Measurements from ENCODE around the gene ARID5B. TPM values are rescaled to one million over a fixed set of nuclear protein-coding genes. Genes with fewer than 3 reads are reported as not detected.
A peak's percentile ranks its signal among the peaks of the same experiment; 100 is the strongest.

ARID5B gene
- total and polyA plus RNA-seq, 2 experiments from 2014 or later: 1.3 to 1.6 TPM

DNA sequence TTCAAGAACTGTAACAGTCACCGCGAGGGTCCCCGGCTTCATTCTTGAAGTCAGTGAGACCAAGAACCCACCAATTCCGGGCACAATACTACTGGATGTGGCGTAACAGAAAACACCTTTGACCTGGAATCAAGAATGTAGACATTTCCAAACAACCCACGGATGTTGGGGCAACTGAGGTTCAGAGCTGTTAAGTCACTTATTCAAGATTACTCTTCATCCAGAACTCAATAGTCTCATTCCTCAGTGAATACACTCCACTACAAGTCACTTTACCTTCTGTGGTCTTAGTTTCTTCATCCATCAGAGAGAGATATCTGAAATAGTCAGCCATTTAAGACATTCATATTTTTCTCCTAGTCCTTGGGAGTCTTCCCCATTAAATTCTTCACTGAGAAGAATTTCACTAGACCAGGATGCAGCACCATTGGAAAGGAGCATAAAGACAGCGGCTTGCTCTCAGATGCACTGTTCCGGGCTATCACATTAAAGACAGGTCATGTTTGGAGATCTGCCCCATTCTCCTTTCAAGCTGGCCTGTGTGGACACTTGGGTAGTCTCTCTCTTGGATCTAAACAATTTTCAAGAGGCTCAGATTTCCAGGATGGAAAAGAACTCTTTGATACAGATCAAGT is 32.3 kb upstream of the ARID5B start (continued):
- TF ChIP-seq, protein P1, sequence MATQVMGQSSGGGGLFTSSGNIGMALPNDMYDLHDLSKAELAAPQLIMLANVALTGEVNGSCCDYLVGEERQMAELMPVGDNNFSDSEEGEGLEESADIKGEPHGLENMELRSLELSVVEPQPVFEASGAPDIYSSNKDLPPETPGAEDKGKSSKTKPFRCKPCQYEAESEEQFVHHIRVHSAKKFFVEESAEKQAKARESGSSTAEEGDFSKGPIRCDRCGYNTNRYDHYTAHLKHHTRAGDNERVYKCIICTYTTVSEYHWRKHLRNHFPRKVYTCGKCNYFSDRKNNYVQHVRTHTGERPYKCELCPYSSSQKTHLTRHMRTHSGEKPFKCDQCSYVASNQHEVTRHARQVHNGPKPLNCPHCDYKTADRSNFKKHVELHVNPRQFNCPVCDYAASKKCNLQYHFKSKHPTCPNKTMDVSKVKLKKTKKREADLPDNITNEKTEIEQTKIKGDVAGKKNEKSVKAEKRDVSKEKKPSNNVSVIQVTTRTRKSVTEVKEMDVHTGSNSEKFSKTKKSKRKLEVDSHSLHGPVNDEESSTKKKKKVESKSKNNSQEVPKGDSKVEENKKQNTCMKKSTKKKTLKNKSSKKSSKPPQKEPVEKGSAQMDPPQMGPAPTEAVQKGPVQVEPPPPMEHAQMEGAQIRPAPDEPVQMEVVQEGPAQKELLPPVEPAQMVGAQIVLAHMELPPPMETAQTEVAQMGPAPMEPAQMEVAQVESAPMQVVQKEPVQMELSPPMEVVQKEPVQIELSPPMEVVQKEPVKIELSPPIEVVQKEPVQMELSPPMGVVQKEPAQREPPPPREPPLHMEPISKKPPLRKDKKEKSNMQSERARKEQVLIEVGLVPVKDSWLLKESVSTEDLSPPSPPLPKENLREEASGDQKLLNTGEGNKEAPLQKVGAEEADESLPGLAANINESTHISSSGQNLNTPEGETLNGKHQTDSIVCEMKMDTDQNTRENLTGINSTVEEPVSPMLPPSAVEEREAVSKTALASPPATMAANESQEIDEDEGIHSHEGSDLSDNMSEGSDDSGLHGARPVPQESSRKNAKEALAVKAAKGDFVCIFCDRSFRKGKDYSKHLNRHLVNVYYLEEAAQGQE (IDR thresholded peaks at IDR 0.05; ENCODE audit: unreplicated experiment): no peak
- TF ChIP-seq EZH2 (IDR thresholded peaks at IDR 0.05; ENCODE audit: low read depth, unreplicated experiment) (no peak), STAT1 (IDR thresholded peaks at IDR 0.05; ENCODE audit: unreplicated experiment) (no peak), CREB1 (CRISPR knock-in tag; IDR thresholded peaks at IDR 0.05; ENCODE audit: low read depth) (no peak), NANOG (IDR thresholded peaks at IDR 0.05; ENCODE audit: borderline replicate concordance) (no peak)
- TF ChIP-seq, protein P2, sequence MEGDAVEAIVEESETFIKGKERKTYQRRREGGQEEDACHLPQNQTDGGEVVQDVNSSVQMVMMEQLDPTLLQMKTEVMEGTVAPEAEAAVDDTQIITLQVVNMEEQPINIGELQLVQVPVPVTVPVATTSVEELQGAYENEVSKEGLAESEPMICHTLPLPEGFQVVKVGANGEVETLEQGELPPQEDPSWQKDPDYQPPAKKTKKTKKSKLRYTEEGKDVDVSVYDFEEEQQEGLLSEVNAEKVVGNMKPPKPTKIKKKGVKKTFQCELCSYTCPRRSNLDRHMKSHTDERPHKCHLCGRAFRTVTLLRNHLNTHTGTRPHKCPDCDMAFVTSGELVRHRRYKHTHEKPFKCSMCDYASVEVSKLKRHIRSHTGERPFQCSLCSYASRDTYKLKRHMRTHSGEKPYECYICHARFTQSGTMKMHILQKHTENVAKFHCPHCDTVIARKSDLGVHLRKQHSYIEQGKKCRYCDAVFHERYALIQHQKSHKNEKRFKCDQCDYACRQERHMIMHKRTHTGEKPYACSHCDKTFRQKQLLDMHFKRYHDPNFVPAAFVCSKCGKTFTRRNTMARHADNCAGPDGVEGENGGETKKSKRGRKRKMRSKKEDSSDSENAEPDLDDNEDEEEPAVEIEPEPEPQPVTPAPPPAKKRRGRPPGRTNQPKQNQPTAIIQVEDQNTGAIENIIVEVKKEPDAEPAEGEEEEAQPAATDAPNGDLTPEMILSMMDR (conservative IDR thresholded peaks at IDR 0.05; ENCODE audit: low read depth in 2 of 2): no peak
- TF ChIP-seq, protein P3, sequence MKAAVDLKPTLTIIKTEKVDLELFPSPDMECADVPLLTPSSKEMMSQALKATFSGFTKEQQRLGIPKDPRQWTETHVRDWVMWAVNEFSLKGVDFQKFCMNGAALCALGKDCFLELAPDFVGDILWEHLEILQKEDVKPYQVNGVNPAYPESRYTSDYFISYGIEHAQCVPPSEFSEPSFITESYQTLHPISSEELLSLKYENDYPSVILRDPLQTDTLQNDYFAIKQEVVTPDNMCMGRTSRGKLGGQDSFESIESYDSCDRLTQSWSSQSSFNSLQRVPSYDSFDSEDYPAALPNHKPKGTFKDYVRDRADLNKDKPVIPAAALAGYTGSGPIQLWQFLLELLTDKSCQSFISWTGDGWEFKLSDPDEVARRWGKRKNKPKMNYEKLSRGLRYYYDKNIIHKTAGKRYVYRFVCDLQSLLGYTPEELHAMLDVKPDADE (IDR thresholded peaks at IDR 0.05): no peak

DNA sequence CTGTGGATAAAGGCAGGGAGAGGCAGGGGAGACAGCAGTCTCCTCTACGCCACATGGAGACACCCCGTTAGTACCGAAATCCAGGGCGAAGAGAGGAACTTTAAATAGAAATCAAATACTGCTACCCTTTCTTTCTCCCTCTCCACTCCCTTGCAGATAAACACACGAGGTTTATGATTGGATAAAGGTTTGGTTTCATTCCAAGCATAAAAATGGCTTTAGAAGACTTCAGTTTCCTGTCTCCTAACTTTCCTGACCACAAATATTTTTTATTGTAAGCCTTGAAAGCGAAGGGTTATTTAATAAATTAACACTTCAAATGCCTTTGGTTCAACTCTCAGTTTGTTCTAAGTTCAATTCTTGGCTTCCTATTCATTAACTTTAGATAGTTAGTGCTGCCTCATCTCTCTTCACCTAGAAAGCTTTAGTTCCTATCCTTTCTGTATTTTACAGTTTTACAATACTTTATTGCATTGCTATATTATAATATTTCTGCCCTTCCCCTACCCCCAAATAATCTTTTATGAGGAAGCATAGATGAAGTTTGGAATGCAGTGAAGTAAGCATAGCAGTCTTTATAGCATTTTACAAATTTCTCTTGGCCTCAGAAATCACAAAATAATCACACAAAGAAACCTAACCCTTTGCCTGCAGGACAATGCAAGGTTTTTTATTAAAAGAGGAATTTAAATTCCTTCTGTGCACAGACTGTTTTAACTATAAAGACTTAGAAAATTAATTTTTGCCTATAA is 31.5 kb upstream of the ARID5B start:
- Histone ChIP-seq H3F3A (replicated peaks; ENCODE audit: low read depth) (no peaks in the 10 kb centered on the region), H3K4me3 (no peak overlapping the region), H3K36me3 (ENCODE audit: insufficient read depth) (no peaks in the 10 kb centered on the region), H2AFZ (peak overlapping the region; percentile 77; the same call in 1 of the 2 replicates), H3K27me3 (ENCODE audit: insufficient read depth) (no peaks in the 10 kb centered on the region), H3K9me2 (ENCODE audit: insufficient read depth) (no peaks in the 10 kb centered on the region), H3K4me1 (ENCODE audit: insufficient read depth) (0 out of 2 replicates have a peak, but pooled peaks cover 3% of the 10 kb centered on the region), H3K27ac (ENCODE audit: low read depth) (no peak overlapping the region), H4K20me1 (replicated peaks; ENCODE audit: insufficient read depth) (no peaks in the 10 kb centered on the region), H3K4me2 (no peak overlapping the region), H3K79me2 (replicated peaks; ENCODE audit: insufficient read depth) (no peaks in the 10 kb centered on the region)
- Mint-ChIP-seq H3K4me3 (no peak overlapping the region), H3K27me3 (ENCODE audit: insufficient read depth, low read depth, poor library complexity) (no peaks in the 10 kb centered on the region), H3K36me3 (ENCODE audit: low read depth) (no peaks in the 10 kb centered on the region), H3K9me3 (no peaks in the 10 kb centered on the region), H3K4me1 (no peaks in the 10 kb centered on the region), H3K27ac (no peak overlapping the region)
- no peak for DNase-seq (ENCODE audit: low spot score)
- no peak for ATAC-seq
- TF ChIP-seq EZH2phosphoT487 (IDR thresholded peaks at IDR 0.05; ENCODE audit: unreplicated experiment): no peak
- TF ChIP-seq NANOG (IDR thresholded peaks at IDR 0.05; ENCODE audit: borderline replicate concordance): no peak
- TF ChIP-seq POLR2AphosphoS5 (IDR thresholded peaks at IDR 0.05; ENCODE audit: low read depth): no peak
- TF ChIP-seq, protein P3 (IDR thresholded peaks at IDR 0.05): no peak
- TF ChIP-seq, protein P1 (IDR thresholded peaks at IDR 0.05; ENCODE audit: unreplicated experiment): no peak
- TF ChIP-seq, protein P2 (conservative IDR thresholded peaks at IDR 0.05; ENCODE audit: low read depth in 2 of 2): no peak
- TF ChIP-seq ZNF114 (CRISPR knock-in tag; IDR thresholded peaks at IDR 0.05): no peak

All from GM23338 (cell line).